WI38 (cell line): ENCODE results near the gene FEZF2.

ENCODE experiments used
- H3K4me3 ChIP-seq: 2 replicates; pipeline ENCODE4 v1.5.1; 2011; ENCODE audit warnings: low read depth, mild to moderate bottlenecking, control low read depth, low read length
- CTCF ChIP-seq: IDR thresholded peaks from 2 replicates; pipeline ENCODE4 v1.5.1; 2012; ENCODE audit warnings: low read depth, mild to moderate bottlenecking, control low read depth, low read length

FEZF2 gene

GRCh38 chr3:62361824-62362223 lies 11.5 kb downstream of the FEZF2 start:
- H3K4me3 ChIP-seq: no peak overlapping the region
- no peak for TF ChIP-seq CTCF

- no peak overlapping the region for H3K4me3 ChIP-seq
- no peak for TF ChIP-seq CTCF
Measured at GRCh38 chr3:62361261-62361660, 12.1 kb downstream of the FEZF2 start.

- H3K4me3 ChIP-seq: no peak overlapping the region
- TF ChIP-seq CTCF: no peak
Measured at GRCh38 chr3:62359531-62359930, 13.8 kb downstream of the FEZF2 start.

GRCh38 chr3:62356356-62356755 lies 17.0 kb downstream of the FEZF2 start:
- no peak overlapping the region for H3K4me3 ChIP-seq
- no peak for TF ChIP-seq CTCF

- TF ChIP-seq CTCF: no peak
- H3K4me3 ChIP-seq: no peak overlapping the region
Measured at GRCh38 chr3:62355703-62356102, 17.6 kb downstream of the FEZF2 start.

- no peak for TF ChIP-seq CTCF
- no peak overlapping the region for H3K4me3 ChIP-seq
Measured at GRCh38 chr3:62343755-62344154, 29.6 kb downstream of the FEZF2 start.

GRCh38 chr3:62335196-62335595 lies 38.2 kb downstream of the FEZF2 start:
- H3K4me3 ChIP-seq: no peak overlapping the region
- no peak for TF ChIP-seq CTCF

- H3K4me3 ChIP-seq: no peak overlapping the region
- no peak for TF ChIP-seq CTCF
Measured at GRCh38 chr3:62332835-62333244, 40.5 kb downstream of the FEZF2 start.
